MCF 10A (cell line): ENCODE measurements around the gene SSX2IP. TPM values are rescaled to one million over a fixed set of nuclear protein-coding genes. Genes with fewer than 3 reads are reported as not detected.

ENCODE experiments used
- Bru-seq: library from RNA; stranded (reverse); fragments of 400-500 nt; gene quantifications from one replicate; lab custom pipeline; 2021; lab: Mats Ljungman, UMichigan
- BruChase-seq, 2 experiments: library from RNA; stranded (reverse); fragments of 400-500 nt; gene quantifications; one replicate each; lab custom pipeline; 2021; lab: Mats Ljungman, UMichigan
- BruUV-seq: library from RNA; stranded (reverse); fragments of 400-500 nt; replicated peaks from 2 replicates; lab custom pipeline; 2021; lab: Mats Ljungman, UMichigan
- CTCF ChIA-PET: fragments of 300-600 bp; sonication (Branson Sonifier 250); formaldehyde crosslinking; extraction: SDS; loops from one replicate; lab custom pipeline; 2021; ENCODE audit warnings: antibody characterized with exemption, inconsistent platforms; lab: Yijun Ruan, JAX
- POLR2A ChIA-PET: fragments of 300-600, 350-650 bp; sonication (Branson Sonifier 250); formaldehyde crosslinking; extraction: SDS; loops from one replicate; lab custom pipeline; 2020; ENCODE audit warnings: antibody characterized with exemption, inconsistent platforms; lab: Yijun Ruan, JAX
- DNase-seq: peaks from one replicate; pipeline ENCODE4 v3.0.0-alpha.2; 2018; ENCODE audit not compliant: unreplicated experiment
- H3K27ac Mint-ChIP-seq: one replicate; pipeline ENCODE4 v1.8.0; 2022; ENCODE audit warnings: mild to moderate bottlenecking, low read depth, mixed read lengths; ENCODE audit not compliant: unreplicated experiment
- H3K27me3 Mint-ChIP-seq: one replicate; pipeline ENCODE4 v1.8.0; 2022; ENCODE audit warnings: mixed read lengths; ENCODE audit not compliant: insufficient read depth, unreplicated experiment
- H3K36me3 Mint-ChIP-seq: one replicate; pipeline ENCODE4 v1.8.0; 2022; ENCODE audit warnings: mild to moderate bottlenecking, moderate library complexity, mixed read lengths; ENCODE audit not compliant: insufficient read depth, unreplicated experiment
- H3K4me1 Mint-ChIP-seq: one replicate; pipeline ENCODE4 v1.8.0; 2022; ENCODE audit warnings: mixed read lengths; ENCODE audit not compliant: insufficient read depth, unreplicated experiment
- H3K4me3 Mint-ChIP-seq: one replicate; pipeline ENCODE4 v1.8.0; 2022; ENCODE audit warnings: mild to moderate bottlenecking, moderate library complexity, mixed read lengths; ENCODE audit not compliant: unreplicated experiment
- H3K9me3 Mint-ChIP-seq: one replicate; pipeline ENCODE4 v1.8.0; 2022; ENCODE audit warnings: mixed read lengths; ENCODE audit not compliant: unreplicated experiment
- CTCF ChIP-seq: fragments of 200-600 bp; IDR thresholded peaks from one replicate; pipeline ENCODE4 v1.8.0; 2022; ENCODE audit warnings: antibody characterized with exemption, mild to moderate bottlenecking; ENCODE audit not compliant: unreplicated experiment
- intact Hi-C: fragments of 100-400 bp; cut with micrococcal nuclease; formaldehyde crosslinking; loops from 2 replicates; pipeline ENCODE4 v1.14.1; 2022
- long read RNA-seq: library from polyadenylated mRNA; stranded (forward); transcript quantifications from one replicate; pipeline ENCODE4 v2.0.0, GENCODE V29; 2022
- total RNA-seq: library from RNA; stranded (reverse); gene quantifications from 2 replicates; pipeline ENCODE4 v1.2.3, GENCODE V29; 2022

SSX2IP gene, protein sequence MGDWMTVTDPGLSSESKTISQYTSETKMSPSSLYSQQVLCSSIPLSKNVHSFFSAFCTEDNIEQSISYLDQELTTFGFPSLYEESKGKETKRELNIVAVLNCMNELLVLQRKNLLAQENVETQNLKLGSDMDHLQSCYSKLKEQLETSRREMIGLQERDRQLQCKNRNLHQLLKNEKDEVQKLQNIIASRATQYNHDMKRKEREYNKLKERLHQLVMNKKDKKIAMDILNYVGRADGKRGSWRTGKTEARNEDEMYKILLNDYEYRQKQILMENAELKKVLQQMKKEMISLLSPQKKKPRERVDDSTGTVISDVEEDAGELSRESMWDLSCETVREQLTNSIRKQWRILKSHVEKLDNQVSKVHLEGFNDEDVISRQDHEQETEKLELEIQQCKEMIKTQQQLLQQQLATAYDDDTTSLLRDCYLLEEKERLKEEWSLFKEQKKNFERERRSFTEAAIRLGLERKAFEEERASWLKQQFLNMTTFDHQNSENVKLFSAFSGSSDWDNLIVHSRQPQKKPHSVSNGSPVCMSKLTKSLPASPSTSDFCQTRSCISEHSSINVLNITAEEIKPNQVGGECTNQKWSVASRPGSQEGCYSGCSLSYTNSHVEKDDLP
- total RNA-seq (19.4 and 20.5 TPM in 2 replicates), Bru-seq, nascent RNA (percentile 65 among the genes with signal in this experiment), BruChase-seq, experiment 1, labeled RNA remaining after a 6-hour chase (percentile 79 among the genes with signal in this experiment), BruChase-seq, experiment 2, labeled RNA remaining after a 2-hour chase (percentile 72 among the genes with signal in this experiment)
- long read RNA-seq, full-length matches to known transcripts: 23 of 50 reads
- long read RNA-seq, partial matches to known transcripts: 1 of 50 reads
- long read RNA-seq, other reads (novel, unspliced or antisense): 26 of 50 reads

DNA sequence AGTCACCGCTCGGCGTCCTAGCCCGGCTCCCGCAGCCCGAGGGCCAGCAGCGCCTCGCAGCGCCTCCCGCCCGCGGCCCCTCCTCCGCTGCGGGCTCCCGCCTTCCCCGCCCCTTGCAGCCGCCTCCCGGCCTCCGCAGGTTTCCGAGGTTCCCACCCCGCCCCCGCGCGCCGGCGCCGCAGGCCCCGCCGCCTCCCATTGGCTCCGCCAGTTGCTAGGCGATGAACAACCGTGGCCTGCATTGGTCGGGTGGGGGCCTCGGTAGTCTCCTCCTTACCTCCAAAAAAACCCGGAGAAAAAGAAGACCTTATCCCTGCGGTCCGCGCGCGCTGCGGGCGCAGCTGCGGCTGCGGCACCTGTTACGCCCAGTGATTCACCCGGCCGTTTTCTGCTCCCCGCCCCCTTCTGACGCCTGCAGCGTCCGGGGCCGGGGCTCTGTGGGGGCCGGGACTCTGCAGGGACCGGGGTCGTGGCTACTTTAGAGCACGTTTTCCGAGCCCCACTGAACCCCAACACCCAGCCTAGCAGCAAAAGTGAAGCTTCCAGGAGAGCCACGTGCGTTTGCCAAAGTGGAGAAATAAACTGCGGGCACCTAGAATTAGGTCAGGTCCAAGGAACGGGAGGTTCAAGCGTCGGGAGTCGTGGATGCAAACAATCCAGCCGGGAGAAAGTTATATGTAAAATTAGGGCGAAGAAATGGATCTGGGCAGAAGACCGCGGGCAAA, at the start of gene SSX2IP:
TSS of gene SSX2IP (minus strand) at position 65 of the 725 bp plus-strand sequence. CDS start 19,242 bp downstream, outside the sequence.
- ChIA-PET CTCF (interaction anchor here (0.6 to 3.0 kb wide), 2 partner anchors 63 to 76 kb away, joined by 4 to 16 read pairs; no protein-coding TSS in a partner anchor), POLR2A (interaction anchor here (0.7 to 4.7 kb wide), 5 partner anchors 10 to 117 kb away, joined by 3 to 49 read pairs (median 4); partner anchors contain the start of gene CTBS)
- Mint-ChIP-seq H3K4me3 (peak within 1 kb of the TSS; percentile 97), H3K27me3 (no peaks in the 10 kb centered on the region), H3K36me3 (peaks cover 6% of the 10 kb centered on the region), H3K9me3 (no peaks in the 10 kb centered on the region), H3K4me1 (peaks cover 40% of the 10 kb centered on the region), H3K27ac (peak within 1 kb of the TSS; percentile 83)
- BruUV-seq: no TSS peak
- peak; percentile 97 for DNase-seq
- no peak for TF ChIP-seq CTCF
- intact Hi-C loops: loop anchor here (2.0 kb wide), 1 partner anchor 62 kb away; no protein-coding TSS in a partner anchor

GRCh38 chr1:84738237-84738636, 48.0 kb upstream of the SSX2IP start:
- ChIA-PET POLR2A (interaction anchor here (1.2 to 1.5 kb wide), 2 partner anchors 9 to 11 kb away, joined by 4 to 5 read pairs; no protein-coding TSS in a partner anchor), CTCF (interaction anchor here (0.6 kb wide), 2 partner anchors 13 to 135 kb away, joined by 3 read pairs; no protein-coding TSS in a partner anchor)
- no TSS peak for BruUV-seq
- Mint-ChIP-seq H3K36me3 (no peaks in the 10 kb centered on the region), H3K4me1 (no peaks in the 10 kb centered on the region), H3K27ac (no peak overlapping the region), H3K4me3 (no peak overlapping the region), H3K27me3 (no peaks in the 10 kb centered on the region), H3K9me3 (no peaks in the 10 kb centered on the region)
- no peak for TF ChIP-seq CTCF
- DNase-seq: no peak
- intact Hi-C loops: no loop called here

DNA sequence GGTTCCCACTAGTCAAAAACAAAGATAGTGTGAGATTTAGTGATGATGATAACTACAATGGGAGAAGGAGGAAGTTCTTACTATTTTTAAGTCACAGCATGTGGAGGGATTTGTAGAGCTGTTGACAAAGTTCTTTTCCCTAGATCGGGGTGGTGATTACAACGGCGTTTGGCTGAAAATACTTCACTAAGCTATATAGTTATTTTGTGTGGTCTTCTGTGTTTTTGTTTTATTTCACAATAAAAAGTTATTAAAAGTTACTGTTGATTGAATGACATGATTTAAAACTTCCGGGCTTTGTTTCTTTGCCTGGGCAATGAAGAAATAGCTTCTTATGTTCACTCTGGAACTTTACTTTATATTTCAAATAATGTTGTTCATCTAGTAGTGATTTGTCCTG, 47.3 kb upstream of the SSX2IP start:
- DNase-seq: no peak
- no peaks in the 10 kb centered on the region for H3K4me1 Mint-ChIP-seq
- TF ChIP-seq CTCF: no peak
- H3K9me3 Mint-ChIP-seq: no peaks in the 10 kb centered on the region
- BruUV-seq: no TSS peak
- intact Hi-C loops: no loop called here
- no peaks in the 10 kb centered on the region for H3K27me3 Mint-ChIP-seq
- ChIA-PET CTCF (interaction anchor here (0.6 kb wide), 1 partner anchor 134 kb away, joined by 3 read pairs; no protein-coding TSS in a partner anchor), POLR2A (interaction anchor here (0.6 to 1.5 kb wide), 5 partner anchors 10 to 133 kb away, joined by 3 to 5 read pairs (median 4); no protein-coding TSS in a partner anchor)
- no peaks in the 10 kb centered on the region for H3K36me3 Mint-ChIP-seq
- no peak overlapping the region for H3K27ac Mint-ChIP-seq
- no peak overlapping the region for H3K4me3 Mint-ChIP-seq
